ENCODE measurements around the gene ZNF785. TPM values are rescaled to one million over a fixed set of nuclear protein-coding genes. Genes with fewer than 3 reads are reported as not detected.

The ZNF785 gene
- total and polyA plus RNA-seq, 2 of the 13 experiments (the other 11 are each of a cell fraction or from before 2014, with no cell fraction given) = 0.01 TPM; not detected in 1

- peak; percentile 57 for TF ChIP-seq ATF2 (CRISPR knock-in tag; IDR thresholded peaks at IDR 0.05)
- no peak for TF ChIP-seq ADNP (CRISPR knock-in tag; IDR thresholded peaks at IDR 0.05)
- TF ChIP-seq CREB1 (IDR thresholded peaks at IDR 0.05) = peak; percentile 73
- TF ChIP-seq CREB1 (CRISPR knock-in tag; IDR thresholded peaks at IDR 0.05) = peak; percentile 96
- TF ChIP-seq KDM2A (CRISPR knock-in tag; IDR thresholded peaks at IDR 0.05; ENCODE audit: borderline replicate concordance, low read depth) = no peak; the same call in none of the 2 replicates
- TF ChIP-seq ZUFSP (CRISPR knock-in tag; IDR thresholded peaks at IDR 0.05; ENCODE audit: borderline replicate concordance) = no peak
- no peak for TF ChIP-seq ZSCAN12 (CRISPR knock-in tag; IDR thresholded peaks at IDR 0.05)
- no peak for TF ChIP-seq HNF4G (IDR thresholded peaks at IDR 0.05; ENCODE audit: borderline replicate concordance, low read depth, low read length)
- no peak for TF ChIP-seq HNF4G (CRISPR knock-in tag; IDR thresholded peaks at IDR 0.05; ENCODE audit: borderline replicate concordance, low read depth)
- TF ChIP-seq CENPBD1 (CRISPR knock-in tag; IDR thresholded peaks at IDR 0.05; ENCODE audit: borderline replicate concordance, low read depth) = no peak; the same call in 1 of the 2 replicates
- TF ChIP-seq IRF9 (CRISPR knock-in tag; IDR thresholded peaks at IDR 0.05; ENCODE audit: borderline replicate concordance) = peak; percentile 92; the same call in 1 of the 2 replicates
- no peak for TF ChIP-seq GLMP (CRISPR knock-in tag; IDR thresholded peaks at IDR 0.05; ENCODE audit: borderline replicate concordance)
- TF ChIP-seq ZNF652 (CRISPR knock-in tag; IDR thresholded peaks at IDR 0.05; ENCODE audit: borderline replicate concordance, low read depth) = no peak
- no peak for TF ChIP-seq LRRFIP1 (CRISPR knock-in tag; conservative IDR thresholded peaks at IDR 0.05)
- TF ChIP-seq KAT7 (CRISPR knock-in tag; IDR thresholded peaks at IDR 0.05; ENCODE audit: borderline replicate concordance) = no peak; the same call in 1 of the 2 replicates
- TF ChIP-seq NCOR1 (IDR thresholded peaks at IDR 0.05; ENCODE audit: borderline replicate concordance, low read length) = no peak
- TF ChIP-seq PRPF4 (IDR thresholded peaks at IDR 0.05; ENCODE audit: low read depth, low read length, poor library complexity, severe bottlenecking) = no peak
These were observed 13.8 kb downstream of the ZNF785 start, which contains the start of gene ZNF688 (continued) for GRCh38 chr16:30571445-30572322.
